Measurements from ENCODE around the gene SF1. TPM values are rescaled to one million over a fixed set of nuclear protein-coding genes. Genes with fewer than 3 reads are reported as not detected.
A peak's percentile ranks its signal among the peaks of the same experiment; 100 is the strongest.

Gene SF1
- total and polyA plus RNA-seq, 9 of the 15 experiments (the other 6 are each of a cell fraction or from before 2014, with no cell fraction given): 13.1 to 334 (median 111) TPM

- TF ChIP-seq CEBPG (CRISPR knock-in tag; IDR thresholded peaks at IDR 0.05) (no peak), CEBPG (tag; conservative IDR thresholded peaks at IDR 0.05 in 1 of 2, IDR thresholded peaks at IDR 0.05 in 1 of 2) (no peak), CBFA2T2 (conservative IDR thresholded peaks at IDR 0.05) (no peak), RFX5 (IDR thresholded peaks at IDR 0.05; ENCODE audit: low read depth, low read length) (no peak), SNAPC5 (CRISPR knock-in tag; IDR thresholded peaks at IDR 0.05) (no peak), SAP30 (IDR thresholded peaks at IDR 0.05; ENCODE audit: borderline replicate concordance, insufficient read depth, low read depth, low read length, poor library complexity, severe bottlenecking) (no peak), ZNF584 (CRISPR knock-in tag; IDR thresholded peaks at IDR 0.05; ENCODE audit: low read depth) (no peak), ETV5 (CRISPR knock-in tag; IDR thresholded peaks at IDR 0.05; ENCODE audit: low read depth) (no peak), ZNF175 (CRISPR knock-in tag; IDR thresholded peaks at IDR 0.05; ENCODE audit: low read depth) (no peak), TBP (optimal IDR thresholded peaks at IDR 0.05; ENCODE audit: low read depth, low read length) (peak; percentile 90), ZNF695 (CRISPR knock-in tag; IDR thresholded peaks at IDR 0.05) (no peak), SMARCC2 (IDR thresholded peaks at IDR 0.05; ENCODE audit: low read depth) (no peak), FOXJ2 (tag; IDR thresholded peaks at IDR 0.05) (0 out of 2 replicates have a peak, but pooled peaks have one; percentile 21), ARHGAP35 (IDR thresholded peaks at IDR 0.05; ENCODE audit: partially characterized antibody) (peak; percentile 92), HSF4 (CRISPR knock-in tag; IDR thresholded peaks at IDR 0.05; ENCODE audit: borderline replicate concordance) (no peak), RBM25 (IDR thresholded peaks at IDR 0.05; ENCODE audit: low read depth, low read length, severe bottlenecking) (peak; percentile 78), ZNF766 (CRISPR knock-in tag; conservative IDR thresholded peaks at IDR 0.05) (no peak), ZNF384 (IDR thresholded peaks at IDR 0.05; ENCODE audit: low read depth, low read length) (peak; percentile 96), PHB2 (IDR thresholded peaks at IDR 0.05; ENCODE audit: low read depth) (no peak), MAFF (IDR thresholded peaks at IDR 0.05; ENCODE audit: low read length) (peak; percentile 68), MTA1 (IDR thresholded peaks at IDR 0.05; ENCODE audit: borderline replicate concordance) (no peak; the same call in 1 of the 2 replicates), GTF2E2 (tag; IDR thresholded peaks at IDR 0.05) (no peak; the same call in 1 of the 2 replicates), ZNF444 (CRISPR knock-in tag; IDR thresholded peaks at IDR 0.05) (no peak), ARID1B (IDR thresholded peaks at IDR 0.05) (no peak), ZNF12 (CRISPR knock-in tag; IDR thresholded peaks at IDR 0.05) (no peak), SMARCE1 (IDR thresholded peaks at IDR 0.05) (no peak), FOXA1 (IDR thresholded peaks at IDR 0.05; ENCODE audit: borderline replicate concordance) (no peak), NBN (IDR thresholded peaks at IDR 0.05; ENCODE audit: low read depth) (peak; percentile 55; the same call in 1 of the 2 replicates), MTA3 (IDR thresholded peaks at IDR 0.05; ENCODE audit: borderline replicate concordance) (no peak; the same call in 1 of the 2 replicates), TOE1 (IDR thresholded peaks at IDR 0.05; ENCODE audit: borderline replicate concordance) (no peak), TOE1 (CRISPR knock-in tag; IDR thresholded peaks at IDR 0.05; ENCODE audit: borderline replicate concordance, low read depth) (no peak)
Measured at GRCh38 chr11:64778473-64779298, at the start of gene SF1 (continued).

Data from K562 (cell line).